ENCODE results near the gene C1orf159.

The C1orf159 gene

DNA sequence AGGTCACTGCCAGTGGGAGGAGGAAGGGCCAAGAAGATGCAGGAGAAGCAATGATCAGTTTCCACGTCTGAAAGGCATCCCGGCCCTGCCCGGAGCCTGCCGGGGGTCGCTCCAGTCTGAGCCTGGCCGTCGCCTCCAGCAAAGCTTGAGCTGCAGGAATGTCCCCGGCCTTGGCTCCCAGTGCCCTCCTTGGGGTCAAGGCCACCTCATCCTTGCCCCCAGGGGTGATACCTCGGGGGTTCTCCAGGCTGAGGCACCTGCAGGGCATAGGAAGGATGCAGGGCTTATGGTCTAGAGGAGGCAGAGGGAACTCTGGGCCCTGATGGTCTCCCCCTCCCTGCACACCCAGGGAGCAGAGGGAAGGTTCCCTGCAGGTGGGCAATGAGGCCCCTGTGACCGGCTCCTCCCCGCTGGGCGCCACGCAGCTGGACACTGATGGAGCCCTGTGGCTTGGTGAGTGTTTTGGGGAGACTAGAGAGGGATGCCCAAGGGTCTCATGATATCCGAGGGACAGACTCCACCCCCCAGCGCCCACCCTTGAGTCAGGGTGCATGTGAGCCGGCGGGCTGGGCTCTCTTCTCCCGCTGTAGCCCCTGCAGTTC, 61.7 kb downstream of the C1orf159 start:
- Histone ChIP-seq H3K9ac (ENCODE audit: low read depth, low read length) (no peak overlapping the region), H3K36me3 (ENCODE audit: insufficient read depth, low read length) (peaks cover 6% of the 10 kb centered on the region; the same call in 1 of the 2 replicates), H3K9me3 (ENCODE audit: control insufficient read depth, insufficient read depth, low read length) (no peaks in the 10 kb centered on the region), H3K4me1 (ENCODE audit: insufficient read depth, low read length) (no peaks in the 10 kb centered on the region)

- Histone ChIP-seq H3K9ac (ENCODE audit: low read depth, low read length) (no peak overlapping the region), H3K36me3 (ENCODE audit: insufficient read depth, low read length) (peaks cover 6% of the 10 kb centered on the region; the same call in 1 of the 2 replicates), H3K4me1 (ENCODE audit: insufficient read depth, low read length) (no peaks in the 10 kb centered on the region), H3K9me3 (ENCODE audit: control insufficient read depth, insufficient read depth, low read length) (no peaks in the 10 kb centered on the region)
Measured at GRCh38 chr1:1053682-1054081, 62.2 kb downstream of the C1orf159 start.

- Histone ChIP-seq H3K36me3 (ENCODE audit: insufficient read depth, low read length) (peaks cover 6% of the 10 kb centered on the region; the same call in 1 of the 2 replicates), H3K4me1 (ENCODE audit: insufficient read depth, low read length) (no peaks in the 10 kb centered on the region), H3K9me3 (ENCODE audit: control insufficient read depth, insufficient read depth, low read length) (no peaks in the 10 kb centered on the region), H3K9ac (ENCODE audit: low read depth, low read length) (no peak overlapping the region)
Measured at GRCh38 chr1:1053022-1053421, 62.9 kb downstream of the C1orf159 start.

DNA sequence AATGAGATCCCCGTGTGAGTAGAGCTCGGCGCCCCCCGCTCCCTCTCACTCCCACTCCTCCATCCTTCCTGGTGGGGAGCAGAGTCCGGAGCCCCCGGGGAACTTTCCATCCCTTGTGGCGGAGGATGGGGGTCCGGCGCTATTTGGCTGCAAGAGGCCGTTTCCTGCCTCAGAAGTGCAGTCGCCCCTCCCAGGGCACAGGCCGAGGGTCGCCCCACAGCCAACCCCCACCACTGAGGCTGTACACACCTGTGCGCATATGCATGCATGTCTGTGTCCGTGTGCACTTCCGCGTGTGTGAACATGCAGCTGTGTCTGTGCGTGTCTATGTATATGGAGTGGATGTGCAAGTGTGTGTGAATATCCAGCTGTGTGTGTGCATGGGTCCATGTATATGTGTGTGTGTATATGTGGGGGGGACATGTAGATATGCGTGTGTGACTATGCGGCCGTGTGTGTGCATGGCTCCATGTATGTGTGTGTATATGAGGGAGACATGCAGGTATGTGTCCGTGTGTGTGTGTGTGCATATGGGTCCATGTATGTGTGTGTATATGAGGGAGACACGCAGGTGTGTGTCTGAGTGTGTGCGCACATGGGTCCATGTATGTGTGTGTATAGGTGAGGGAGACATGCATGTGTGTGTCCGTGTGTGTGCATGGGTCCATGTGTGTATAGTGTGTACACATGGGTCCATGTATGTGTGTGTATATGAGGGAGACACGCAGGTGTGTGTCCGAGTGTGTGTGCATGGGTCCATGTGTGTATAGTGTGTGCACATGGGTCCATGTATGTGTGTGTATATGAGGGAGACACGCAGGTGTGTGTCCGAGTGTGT, 63.7 kb downstream of the C1orf159 start:
- peaks cover 6% of the 10 kb centered on the region; the same call in 1 of the 2 replicates for H3K36me3 ChIP-seq (ENCODE audit: insufficient read depth, low read length)
- H3K9ac ChIP-seq (ENCODE audit: low read depth, low read length): no peak overlapping the region
- H3K9me3 ChIP-seq (ENCODE audit: control insufficient read depth, insufficient read depth, low read length): no peaks in the 10 kb centered on the region
- no peaks in the 10 kb centered on the region for H3K4me1 ChIP-seq (ENCODE audit: insufficient read depth, low read length)

DNA sequence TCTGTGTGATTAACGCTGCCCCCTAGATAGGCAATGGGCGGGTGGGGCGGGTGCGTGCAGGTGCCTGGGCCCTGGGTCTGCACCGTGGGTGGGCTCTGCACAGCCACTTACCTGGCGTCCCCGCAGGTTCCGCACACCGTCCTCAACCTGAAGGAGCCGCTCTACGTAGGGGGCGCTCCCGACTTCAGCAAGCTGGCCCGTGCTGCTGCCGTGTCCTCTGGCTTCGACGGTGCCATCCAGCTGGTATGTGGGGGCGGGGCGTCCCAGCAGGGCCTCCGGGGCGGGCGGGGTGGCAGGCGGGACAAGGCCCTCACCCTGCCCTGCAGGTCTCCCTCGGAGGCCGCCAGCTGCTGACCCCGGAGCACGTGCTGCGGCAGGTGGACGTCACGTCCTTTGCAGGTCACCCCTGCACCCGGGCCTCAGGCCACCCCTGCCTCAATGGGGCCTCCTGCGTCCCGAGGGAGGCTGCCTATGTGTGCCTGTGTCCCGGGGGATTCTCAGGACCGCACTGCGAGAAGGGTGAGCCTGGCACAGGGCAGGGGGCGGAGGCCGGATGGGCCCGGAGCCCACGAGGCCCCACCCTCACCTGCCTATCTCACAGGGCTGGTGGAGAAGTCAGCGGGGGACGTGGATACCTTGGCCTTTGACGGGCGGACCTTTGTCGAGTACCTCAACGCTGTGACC, 64.6 kb downstream of the C1orf159 start:
- Histone ChIP-seq H3K9ac (ENCODE audit: low read depth, low read length) (no peak overlapping the region), H3K36me3 (ENCODE audit: insufficient read depth, low read length) (peaks cover 6% of the 10 kb centered on the region; the same call in 1 of the 2 replicates)

DNA sequence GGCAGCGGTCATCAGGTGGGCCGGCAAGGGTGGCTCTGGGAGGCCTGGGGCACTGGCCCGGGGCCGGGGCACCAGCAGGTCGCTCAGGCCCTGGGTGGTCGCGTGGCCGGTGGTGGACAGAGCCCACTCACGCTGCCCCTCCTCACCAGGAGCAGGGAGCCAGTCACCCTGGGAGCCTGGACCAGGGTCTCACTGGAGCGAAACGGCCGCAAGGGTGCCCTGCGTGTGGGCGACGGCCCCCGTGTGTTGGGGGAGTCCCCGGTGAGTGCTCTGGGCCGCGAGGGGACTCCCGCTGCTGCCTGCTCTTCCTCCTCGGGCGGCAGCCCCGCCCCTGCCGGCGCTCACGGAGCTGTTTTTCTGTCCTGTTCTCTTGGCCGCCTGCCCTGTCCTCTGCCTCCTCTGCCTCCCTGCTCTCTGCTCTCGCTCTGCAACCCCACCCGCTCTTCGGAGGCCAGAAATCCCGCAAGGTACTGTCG, 65.3 kb downstream of the C1orf159 start:
- H3K36me3 ChIP-seq (ENCODE audit: insufficient read depth, low read length): peaks cover 10% of the 10 kb centered on the region; the same call in 1 of the 2 replicates
- no peak overlapping the region for H3K9ac ChIP-seq (ENCODE audit: low read depth, low read length)
- no peaks in the 10 kb centered on the region for H3K9me3 ChIP-seq (ENCODE audit: control insufficient read depth, insufficient read depth, low read length)
- H3K4me1 ChIP-seq (ENCODE audit: insufficient read depth, low read length): no peaks in the 10 kb centered on the region

More for the DNA sequence above, 64.6 kb downstream of the C1orf159 start:
- no peaks in the 10 kb centered on the region for H3K9me3 ChIP-seq (ENCODE audit: control insufficient read depth, insufficient read depth, low read length)
- H3K4me1 ChIP-seq (ENCODE audit: insufficient read depth, low read length): no peaks in the 10 kb centered on the region

- H3K9me3 ChIP-seq (ENCODE audit: control insufficient read depth, insufficient read depth, low read length): no peaks in the 10 kb centered on the region
- H3K9ac ChIP-seq (ENCODE audit: low read depth, low read length): no peak overlapping the region
- H3K4me1 ChIP-seq (ENCODE audit: insufficient read depth, low read length): no peaks in the 10 kb centered on the region
- H3K36me3 ChIP-seq (ENCODE audit: insufficient read depth, low read length): peaks cover 12% of the 10 kb centered on the region; the same call in 1 of the 2 replicates
Measured at GRCh38 chr1:1049318-1050165, 66.3 kb downstream of the C1orf159 start.

- H3K36me3 ChIP-seq (ENCODE audit: insufficient read depth, low read length): peaks cover 12% of the 10 kb centered on the region; the same call in 1 of the 2 replicates
- no peaks in the 10 kb centered on the region for H3K9me3 ChIP-seq (ENCODE audit: control insufficient read depth, insufficient read depth, low read length)
- H3K9ac ChIP-seq (ENCODE audit: low read depth, low read length): no peak overlapping the region
- no peaks in the 10 kb centered on the region for H3K4me1 ChIP-seq (ENCODE audit: insufficient read depth, low read length)
Measured at GRCh38 chr1:1048765-1049164, 67.1 kb downstream of the C1orf159 start.

- H3K9ac ChIP-seq (ENCODE audit: low read depth, low read length): no peak overlapping the region
- H3K9me3 ChIP-seq (ENCODE audit: control insufficient read depth, insufficient read depth, low read length): no peaks in the 10 kb centered on the region
- H3K36me3 ChIP-seq (ENCODE audit: insufficient read depth, low read length): peaks cover 12% of the 10 kb centered on the region; the same call in 1 of the 2 replicates
- H3K4me1 ChIP-seq (ENCODE audit: insufficient read depth, low read length): no peaks in the 10 kb centered on the region
Measured at GRCh38 chr1:1047963-1048362, 67.9 kb downstream of the C1orf159 start.

DNA sequence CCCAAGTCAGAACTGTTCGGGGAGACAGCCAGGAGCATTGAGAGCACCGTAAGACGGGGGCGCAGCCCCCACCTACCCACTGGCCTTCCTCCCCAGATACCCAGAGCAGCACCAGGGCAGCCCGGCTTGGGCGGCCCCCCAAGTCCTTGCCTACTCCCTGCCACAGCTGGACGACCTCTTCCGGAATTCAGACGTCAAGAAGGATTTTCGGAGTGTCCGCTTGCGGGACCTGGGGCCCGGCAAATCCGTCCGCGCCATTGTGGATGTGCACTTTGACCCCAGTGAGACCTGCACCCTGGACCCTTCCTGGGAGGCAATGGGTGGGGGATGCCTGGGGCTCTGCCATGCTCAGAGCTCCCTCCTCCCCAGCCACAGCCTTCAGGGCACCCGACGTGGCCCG, 68.5 kb downstream of the C1orf159 start:
- no peaks in the 10 kb centered on the region for H3K4me1 ChIP-seq (ENCODE audit: insufficient read depth, low read length)
- peaks cover 12% of the 10 kb centered on the region for H3K36me3 ChIP-seq (ENCODE audit: insufficient read depth, low read length)
- no peak overlapping the region for H3K9ac ChIP-seq (ENCODE audit: low read depth, low read length)
- no peaks in the 10 kb centered on the region for H3K9me3 ChIP-seq (ENCODE audit: control insufficient read depth, insufficient read depth, low read length)

GRCh38 chr1:1046767-1047166, 69.1 kb downstream of the C1orf159 start:
- H3K9me3 ChIP-seq (ENCODE audit: control insufficient read depth, insufficient read depth, low read length): no peaks in the 10 kb centered on the region
- peaks cover 6% of the 10 kb centered on the region; the same call in 1 of the 2 replicates for H3K36me3 ChIP-seq (ENCODE audit: insufficient read depth, low read length)

GRCh38 chr1:1046243-1046642, 69.6 kb downstream of the C1orf159 start:
- no peak overlapping the region for H3K9ac ChIP-seq (ENCODE audit: low read depth, low read length)
- H3K4me1 ChIP-seq (ENCODE audit: insufficient read depth, low read length): no peaks in the 10 kb centered on the region
- H3K9me3 ChIP-seq (ENCODE audit: control insufficient read depth, insufficient read depth, low read length): no peaks in the 10 kb centered on the region
- peaks cover 6% of the 10 kb centered on the region; the same call in 1 of the 2 replicates for H3K36me3 ChIP-seq (ENCODE audit: insufficient read depth, low read length)

More at GRCh38 chr1:1046767-1047166, 69.1 kb downstream of the C1orf159 start:
- H3K4me1 ChIP-seq (ENCODE audit: insufficient read depth, low read length): no peaks in the 10 kb centered on the region
- H3K9ac ChIP-seq (ENCODE audit: low read depth, low read length): no peak overlapping the region

DNA sequence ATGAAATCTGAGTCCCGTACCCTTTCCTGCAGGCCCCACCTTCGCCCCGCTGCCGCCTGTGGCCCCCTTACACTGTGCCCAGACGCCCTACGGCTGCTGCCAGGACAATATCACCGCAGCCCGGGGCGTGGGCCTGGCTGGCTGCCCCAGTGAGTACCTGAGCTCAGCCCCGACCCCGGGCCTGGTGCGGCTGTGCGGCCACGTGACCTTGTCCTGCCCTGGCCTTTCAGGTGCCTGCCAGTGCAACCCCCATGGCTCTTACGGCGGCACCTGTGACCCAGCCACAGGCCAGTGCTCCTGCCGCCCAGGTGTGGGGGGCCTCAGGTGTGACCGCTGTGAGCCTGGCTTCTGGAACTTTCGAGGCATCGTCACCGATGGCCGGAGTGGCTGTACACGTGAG, 70.8 kb downstream of the C1orf159 start:
- H3K36me3 ChIP-seq (ENCODE audit: insufficient read depth, low read length): peaks cover 6% of the 10 kb centered on the region; the same call in 1 of the 2 replicates

More for the DNA sequence above, 70.8 kb downstream of the C1orf159 start:
- H3K4me1 ChIP-seq (ENCODE audit: insufficient read depth, low read length): no peaks in the 10 kb centered on the region
- no peak overlapping the region for H3K9ac ChIP-seq (ENCODE audit: low read depth, low read length)
- H3K9me3 ChIP-seq (ENCODE audit: control insufficient read depth, insufficient read depth, low read length): no peaks in the 10 kb centered on the region

Data from ES-I3 (cell line).